D721Med (cell line): ENCODE data around the gene NNMT.

Source experiments
- DNase-seq: peaks from one replicate; pipeline ENCODE4 v3.0.0; 2011; ENCODE audit warnings: low spot score; ENCODE audit not compliant: insufficient read length
- FAIRE-seq: peaks from 2 replicates; lab custom pipeline; 2011; peaks lifted over from hg19 to GRCh38; lab: Jason Lieb, UNC
- TF ChIP-seq, protein P1 (sequence below): IDR thresholded peaks from 2 replicates; pipeline ENCODE4 v1.5.1; 2012; ENCODE audit warnings: mild to moderate bottlenecking, control low read depth; ENCODE audit not compliant: insufficient read depth; ENCODE audit errors: missing control alignments

The NNMT gene

DNA sequence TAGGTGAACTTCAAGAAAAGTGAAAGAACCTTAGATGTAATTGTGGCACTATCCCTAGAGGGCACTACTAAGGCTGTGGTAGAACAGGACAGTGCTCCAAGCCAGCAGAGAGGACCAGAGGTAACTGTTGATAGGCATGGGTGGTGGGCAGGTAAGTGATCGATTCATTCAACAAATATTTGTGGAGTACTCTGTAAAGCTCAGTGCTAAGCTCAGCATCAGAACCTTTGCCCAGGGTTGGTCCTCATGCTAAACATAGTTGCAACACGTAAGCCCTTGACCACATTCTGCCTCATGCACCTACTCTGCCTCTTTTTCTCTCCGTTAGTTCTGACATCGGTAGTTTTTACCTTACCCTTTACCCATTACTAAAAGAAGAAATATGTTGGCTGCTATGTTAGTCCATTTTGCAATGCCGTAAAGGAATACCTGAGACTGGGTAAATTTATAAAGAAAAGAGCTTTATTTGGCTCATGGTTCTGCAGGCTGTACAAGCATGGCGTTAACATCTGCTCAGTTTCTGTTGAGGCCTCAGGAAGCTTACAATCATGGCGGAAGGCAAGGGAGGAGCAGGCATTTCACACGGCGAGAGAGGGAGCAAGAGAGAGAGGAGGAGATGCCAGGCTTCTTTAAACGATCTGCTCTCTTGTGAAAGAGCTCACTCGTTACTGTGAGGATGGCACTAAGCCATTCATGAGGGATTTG is 18.4 kb upstream of the NNMT start:
- no peak for FAIRE-seq
- TF ChIP-seq, protein P1, sequence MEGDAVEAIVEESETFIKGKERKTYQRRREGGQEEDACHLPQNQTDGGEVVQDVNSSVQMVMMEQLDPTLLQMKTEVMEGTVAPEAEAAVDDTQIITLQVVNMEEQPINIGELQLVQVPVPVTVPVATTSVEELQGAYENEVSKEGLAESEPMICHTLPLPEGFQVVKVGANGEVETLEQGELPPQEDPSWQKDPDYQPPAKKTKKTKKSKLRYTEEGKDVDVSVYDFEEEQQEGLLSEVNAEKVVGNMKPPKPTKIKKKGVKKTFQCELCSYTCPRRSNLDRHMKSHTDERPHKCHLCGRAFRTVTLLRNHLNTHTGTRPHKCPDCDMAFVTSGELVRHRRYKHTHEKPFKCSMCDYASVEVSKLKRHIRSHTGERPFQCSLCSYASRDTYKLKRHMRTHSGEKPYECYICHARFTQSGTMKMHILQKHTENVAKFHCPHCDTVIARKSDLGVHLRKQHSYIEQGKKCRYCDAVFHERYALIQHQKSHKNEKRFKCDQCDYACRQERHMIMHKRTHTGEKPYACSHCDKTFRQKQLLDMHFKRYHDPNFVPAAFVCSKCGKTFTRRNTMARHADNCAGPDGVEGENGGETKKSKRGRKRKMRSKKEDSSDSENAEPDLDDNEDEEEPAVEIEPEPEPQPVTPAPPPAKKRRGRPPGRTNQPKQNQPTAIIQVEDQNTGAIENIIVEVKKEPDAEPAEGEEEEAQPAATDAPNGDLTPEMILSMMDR: no peak
- no peak for DNase-seq

DNA sequence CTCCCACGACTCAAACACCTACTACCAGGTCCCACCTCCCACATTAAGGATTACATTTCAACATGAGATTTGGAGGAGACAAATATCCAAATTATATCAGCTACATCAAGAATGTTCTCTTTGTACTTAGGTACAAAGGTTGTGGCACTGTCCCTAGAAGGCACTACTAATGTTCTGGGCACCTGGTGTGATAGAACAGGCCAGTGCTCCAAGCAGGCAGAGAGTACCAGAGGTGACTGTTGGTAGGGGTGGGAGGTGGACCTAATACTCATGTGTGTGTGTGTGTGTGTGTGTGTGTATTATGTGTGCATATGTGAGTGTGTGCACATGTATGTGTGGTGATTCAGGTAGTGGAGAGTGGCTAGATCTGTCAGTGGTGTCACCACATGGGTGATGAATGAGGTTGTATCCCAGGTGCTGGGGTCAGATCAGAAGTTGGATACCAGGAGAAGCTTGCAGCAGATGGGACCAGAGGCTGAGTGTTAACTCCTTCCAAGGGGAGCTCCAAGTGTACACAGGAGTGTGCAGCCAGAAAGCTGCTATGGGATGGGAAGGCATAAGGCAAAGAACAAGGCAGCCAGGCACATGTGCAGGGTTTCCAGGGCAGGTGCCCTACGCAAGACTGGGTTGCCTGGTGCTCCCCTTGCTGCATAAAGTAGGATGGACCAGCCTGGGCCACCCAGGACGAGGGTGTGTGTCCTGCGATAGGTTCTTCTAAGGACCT is 17.7 kb upstream of the NNMT start:
- TF ChIP-seq, protein P1: no peak
- DNase-seq: no peak
- no peak for FAIRE-seq

DNA sequence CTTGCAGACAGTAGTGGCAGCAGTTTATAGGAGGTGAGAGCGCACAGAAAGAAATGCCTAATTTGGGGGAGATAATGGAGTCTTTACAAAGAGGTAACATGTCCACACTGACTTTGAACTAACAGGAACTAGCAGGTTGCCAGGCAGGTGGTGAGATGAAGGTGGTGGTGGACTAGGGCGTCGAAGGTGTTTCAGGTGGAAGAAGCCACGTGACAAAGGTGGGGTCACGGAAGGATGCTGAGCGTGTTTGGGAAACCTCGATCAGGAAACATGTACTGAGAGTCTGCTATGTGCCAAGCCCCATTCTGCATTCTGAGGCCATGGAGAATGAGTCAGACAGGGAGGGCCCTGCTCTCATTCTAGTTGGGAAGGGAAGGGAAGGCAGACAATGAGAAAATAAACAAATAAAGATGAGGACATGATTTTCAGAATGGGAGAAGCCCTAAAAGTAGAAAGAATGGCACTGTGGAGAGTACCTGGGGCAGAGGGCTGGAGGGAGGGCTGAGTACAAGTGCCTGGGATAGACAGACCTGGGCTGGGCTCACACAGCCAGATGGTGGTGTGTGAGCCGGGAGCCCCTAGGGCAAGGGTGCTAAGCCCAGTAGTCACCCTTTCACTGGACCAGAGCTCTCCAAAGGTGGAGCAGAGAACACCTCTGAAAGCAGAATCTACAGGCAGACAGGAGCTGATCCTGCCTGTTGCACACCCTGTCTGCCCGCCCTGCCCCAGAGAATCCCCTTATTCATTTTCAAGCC is 16.2 kb upstream of the NNMT start:
- DNase-seq (no peak), FAIRE-seq (no peak)
- TF ChIP-seq, protein P1: no peak

DNA sequence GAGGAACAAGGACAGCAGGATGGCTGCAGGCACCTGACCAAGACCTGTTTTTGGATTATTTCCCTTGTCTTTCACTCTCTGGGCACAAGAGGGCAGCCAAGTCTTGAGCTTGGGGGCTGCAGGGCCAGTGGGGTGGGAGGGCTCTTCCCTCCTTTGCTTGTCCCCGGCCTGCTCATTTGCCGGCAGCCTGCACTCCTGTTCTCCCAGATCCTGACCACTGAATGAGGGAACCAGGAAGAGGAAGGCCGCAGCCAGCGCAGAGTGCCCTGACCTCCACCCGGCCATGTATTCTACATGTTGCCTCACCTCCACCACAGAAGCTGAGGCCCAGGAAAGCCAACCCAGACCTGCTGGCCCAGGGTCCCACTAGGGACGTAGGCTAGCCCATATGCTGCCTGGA is 15.5 kb upstream of the NNMT start:
- TF ChIP-seq, protein P1: peak; percentile 68
- no peak for FAIRE-seq

DNA sequence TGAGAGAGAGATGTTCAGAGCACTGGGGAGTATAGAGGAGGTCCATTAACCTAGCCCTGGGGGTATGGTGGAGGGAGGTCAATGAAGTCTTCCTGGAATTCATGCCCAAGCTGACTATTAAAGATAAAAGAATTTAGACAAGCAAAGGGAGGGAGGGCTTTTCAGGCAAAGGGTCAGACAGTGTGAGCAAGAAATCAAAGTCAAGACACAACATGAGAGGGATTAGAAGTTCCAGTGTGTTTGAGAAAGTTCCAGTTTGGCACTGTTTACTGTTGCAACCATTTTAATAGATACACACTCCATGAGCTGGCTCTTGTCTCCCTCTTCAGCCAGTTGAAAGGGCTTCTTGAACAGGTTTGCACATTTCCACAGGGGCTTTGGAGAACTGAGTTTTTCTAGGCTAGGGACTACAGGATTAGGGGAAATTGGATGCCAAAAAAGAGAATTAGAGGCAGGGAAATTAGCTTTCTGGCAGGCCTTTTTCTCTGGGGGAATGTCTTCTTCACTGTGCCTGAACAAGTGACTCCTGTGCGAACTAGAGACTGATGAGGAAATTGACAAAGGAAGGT is 14.7 kb upstream of the NNMT start:
- FAIRE-seq (no peak), DNase-seq (no peak)
- TF ChIP-seq, protein P1: no peak

More for the DNA sequence above, 15.5 kb upstream of the NNMT start:
- DNase-seq: no peak

DNA sequence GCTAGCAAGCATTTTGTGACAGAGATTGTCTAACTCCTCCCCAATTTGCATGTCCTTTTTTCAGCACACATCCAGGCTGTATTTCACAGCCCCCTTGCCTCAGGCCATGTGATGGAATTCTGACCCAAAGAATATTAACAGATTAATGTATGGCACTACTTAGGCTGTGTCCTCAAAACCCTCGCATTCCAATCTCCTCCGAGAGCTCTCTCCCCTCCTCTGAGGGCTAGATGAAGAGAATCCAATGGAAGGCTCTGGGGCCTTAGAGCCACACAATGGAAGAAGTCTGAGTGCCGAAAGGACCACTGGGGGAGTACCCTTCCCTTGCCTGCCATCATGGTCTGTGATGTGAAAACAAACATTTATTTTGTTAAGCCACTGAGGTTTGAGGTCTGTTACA is 13.7 kb upstream of the NNMT start:
- FAIRE-seq (no peak), DNase-seq (no peak)
- TF ChIP-seq, protein P1: no peak
